CD4-positive, alpha-beta T cell (primary cell): ENCODE results near the gene COL13A1. TPM values are rescaled to one million over a fixed set of nuclear protein-coding genes. Genes with fewer than 3 reads are reported as not detected.

Experiments
- ATAC-seq: fragments of 200-7000 bp; cut with Tn5 transposase; one replicate; pipeline ENCODE4 v1.10.0; 2022; ENCODE audit warnings: mild to moderate bottlenecking; ENCODE audit not compliant: poor library complexity
- CTCF ChIA-PET: fragments of 350-600 bp; sonication (Branson Sonifier 250); formaldehyde crosslinking; loops from one replicate; lab custom pipeline; 2021; ENCODE audit warnings: antibody characterized with exemption, inconsistent platforms; lab: Charles Lee
- POLR2A ChIA-PET: fragments of 350-600 bp; sonication (Branson Sonifier 250); formaldehyde crosslinking; loops from one replicate; lab custom pipeline; 2021; ENCODE audit warnings: antibody characterized with exemption, inconsistent platforms; lab: Charles Lee
- DNase-seq, 14 experiments: peaks; one replicate each; pipeline ENCODE4 v3.0.0-alpha.2; 2013 to 2020; ENCODE audit warnings: mixed read lengths in 2 of 14
- H3K27ac ChIP-seq, 2 donors: one replicate each; pipeline versions ENCODE4 v1.5.1 to v1.7.0; 2013; ENCODE audit warnings: low read length in 2 of 2, low read depth in 1 of 2, mild to moderate bottlenecking in 1 of 2
- H3K27me3 ChIP-seq, 2 experiments: 1 replicate in 1 of 2; 2 replicates in 1 of 2; pipeline versions ENCODE4 v1.6.1 to v1.7.0; 2013; ENCODE audit warnings: low read length in 2 of 2, control low read depth in 1 of 2, mild to moderate bottlenecking in 1 of 2, moderate library complexity in 1 of 2; ENCODE audit not compliant: insufficient read depth in 2 of 2, control insufficient read depth in 1 of 2
- H3K36me3 ChIP-seq: one replicate; pipeline ENCODE4 v1.6.1; 2013; ENCODE audit warnings: low read length, control low read depth; ENCODE audit not compliant: insufficient read depth
- H3K4me1 ChIP-seq: one replicate; pipeline ENCODE4 v1.6.1; 2013; ENCODE audit warnings: low read length, control low read depth; ENCODE audit not compliant: insufficient read depth
- H3K4me3 ChIP-seq: one replicate; pipeline ENCODE4 v1.5.1; 2013; ENCODE audit warnings: mild to moderate bottlenecking, low read length, moderate library complexity
- H3K9me3 ChIP-seq, 2 experiments: 1 replicate in 1 of 2; 2 replicates in 1 of 2; pipeline versions ENCODE4 v1.6.1 to v1.7.0; 2013; ENCODE audit warnings: low read length in 2 of 2, mild to moderate bottlenecking in 2 of 2, control low read depth in 1 of 2, moderate library complexity in 1 of 2; ENCODE audit not compliant: control insufficient read depth in 1 of 2, insufficient read depth in 1 of 2
- H3K27ac Mint-ChIP-seq: one replicate; pipeline ENCODE4 v1.8.0; 2020; ENCODE audit warnings: mixed read lengths
- H3K27me3 Mint-ChIP-seq: one replicate; pipeline ENCODE4 v1.8.0; 2021; ENCODE audit warnings: mixed read lengths
- H3K36me3 Mint-ChIP-seq: one replicate; pipeline ENCODE4 v1.8.0; 2021; ENCODE audit warnings: low read depth, mixed read lengths
- H3K4me1 Mint-ChIP-seq: one replicate; pipeline ENCODE4 v1.8.0; 2021; ENCODE audit warnings: low read depth, mixed read lengths
- H3K4me3 Mint-ChIP-seq: one replicate; pipeline ENCODE4 v1.8.0; 2020; ENCODE audit warnings: mild to moderate bottlenecking, mixed read lengths
- H3K9me3 Mint-ChIP-seq: one replicate; pipeline ENCODE4 v1.8.0; 2020; ENCODE audit warnings: mixed read lengths
- CTCF ChIP-seq: fragments of 200-600 bp; IDR thresholded peaks from one replicate; pipeline ENCODE4 v1.8.0; 2022; ENCODE audit warnings: antibody characterized with exemption, mild to moderate bottlenecking
- intact Hi-C, 2 experiments: fragments of 100-400 bp; cut with DNase I in 1 of 2; cut with micrococcal nuclease in 1 of 2; formaldehyde crosslinking; loops; one replicate each; pipeline versions ENCODE4 v1.15.1 to v1.9.0; 2023 to 2025; cut with DNase I, micrococcal nuclease
- total RNA-seq, 174 experiments: library from RNA in 2 of 174; stranded (reverse) in 2 of 174; gene quantifications; one replicate each; pipeline ENCODE4 v1.2.3 and lab custom pipeline; 2021 to 2026

Gene COL13A1
- total RNA-seq, 2 experiments from 2014 or later, result not detected

- Histone ChIP-seq H3K27ac (no peak overlapping the region), H3K4me3 (no peak overlapping the region), H3K4me1 (no peaks in the 10 kb centered on the region), H3K9me3 (no peaks in the 10 kb centered on the region), H3K27me3 (peaks cover 0 to 3% of the 10 kb centered on the region in 2 experiments), H3K36me3 (no peaks in the 10 kb centered on the region)
- Mint-ChIP-seq H3K36me3 (no peaks in the 10 kb centered on the region), H3K9me3 (no peaks in the 10 kb centered on the region), H3K4me3 (no peak overlapping the region), H3K27me3 (peaks cover 13% of the 10 kb centered on the region), H3K27ac (no peak overlapping the region), H3K4me1 (no peaks in the 10 kb centered on the region)
- POLR2A ChIA-PET, result no interaction called here
- TF ChIP-seq CTCF, result no peak
- DNase-seq, result no peak
- intact Hi-C loops, result no loop called here
- no peak for ATAC-seq
- CTCF ChIA-PET, result no interaction called here
These were observed 14.9 kb upstream of the COL13A1 start for GRCh38 chr10:69786791-69787190.

GRCh38 chr10:69787681-69788080, 14.0 kb upstream of the COL13A1 start:
- H3K27me3 Mint-ChIP-seq, result peaks cover 15% of the 10 kb centered on the region
- H3K36me3 Mint-ChIP-seq, result no peaks in the 10 kb centered on the region
- H3K27me3 ChIP-seq, result peaks cover 0 to 3% of the 10 kb centered on the region in 2 experiments
- no peaks in the 10 kb centered on the region for H3K9me3 Mint-ChIP-seq
- DNase-seq (no peak), ATAC-seq (no peak)
- no peak overlapping the region for H3K4me3 ChIP-seq
- ChIA-PET CTCF (no interaction called here), POLR2A (no interaction called here)
- intact Hi-C loops, result no loop called here
- no peak overlapping the region for H3K4me3 Mint-ChIP-seq
- no peaks in the 10 kb centered on the region for H3K36me3 ChIP-seq
- H3K27ac ChIP-seq, result no peak overlapping the region
- no peak overlapping the region for H3K27ac Mint-ChIP-seq
- no peaks in the 10 kb centered on the region for H3K4me1 ChIP-seq
- no peaks in the 10 kb centered on the region for H3K4me1 Mint-ChIP-seq
- H3K9me3 ChIP-seq, result no peaks in the 10 kb centered on the region
- no peak for TF ChIP-seq CTCF

DNA sequence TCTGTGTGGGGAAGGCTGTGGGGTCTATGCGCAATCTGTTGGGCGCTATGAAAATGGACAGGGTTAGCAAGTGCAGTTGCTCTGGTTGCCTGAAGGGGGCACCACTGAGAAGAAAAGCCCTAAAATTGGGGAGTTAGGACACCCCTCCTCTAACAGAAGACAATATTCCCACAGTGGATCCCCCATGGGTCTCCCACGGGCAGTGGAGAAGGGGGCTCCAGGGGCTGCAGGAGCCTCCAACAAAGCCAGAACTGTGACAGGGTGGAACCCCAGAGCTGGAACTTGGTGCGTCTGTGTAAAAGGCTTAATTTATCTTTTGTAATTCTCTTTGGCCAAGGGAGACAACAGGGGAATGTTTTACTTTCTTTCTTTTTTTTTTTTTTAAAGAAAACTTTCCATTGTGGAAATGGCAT, 12.5 kb upstream of the COL13A1 start:
- Histone ChIP-seq H3K9me3 (no peaks in the 10 kb centered on the region), H3K36me3 (no peaks in the 10 kb centered on the region), H3K27me3 (peaks cover 0 to 6% of the 10 kb centered on the region in 2 experiments), H3K4me3 (no peak overlapping the region), H3K4me1 (no peaks in the 10 kb centered on the region), H3K27ac (no peak overlapping the region)
- no peak for DNase-seq
- intact Hi-C loops, result no loop called here
- Mint-ChIP-seq H3K9me3 (no peaks in the 10 kb centered on the region), H3K27me3 (peaks cover 25% of the 10 kb centered on the region), H3K27ac (no peak overlapping the region), H3K4me3 (no peak overlapping the region), H3K36me3 (no peaks in the 10 kb centered on the region), H3K4me1 (no peaks in the 10 kb centered on the region)
- TF ChIP-seq CTCF, result no peak
- CTCF ChIA-PET, result interaction anchor here (0.7 kb wide), 1 partner anchor 1448 kb away, joined by 4 read pairs; no protein-coding TSS in a partner anchor
- ATAC-seq, result no peak
- POLR2A ChIA-PET, result no interaction called here
